ENCODE results near the gene KAZN. TPM values are rescaled to one million over a fixed set of nuclear protein-coding genes. Genes with fewer than 3 reads are reported as not detected.

Gene KAZN
- total RNA-seq, 2 donors from 2014 or later: 9.8 to 12.2 TPM

DNA sequence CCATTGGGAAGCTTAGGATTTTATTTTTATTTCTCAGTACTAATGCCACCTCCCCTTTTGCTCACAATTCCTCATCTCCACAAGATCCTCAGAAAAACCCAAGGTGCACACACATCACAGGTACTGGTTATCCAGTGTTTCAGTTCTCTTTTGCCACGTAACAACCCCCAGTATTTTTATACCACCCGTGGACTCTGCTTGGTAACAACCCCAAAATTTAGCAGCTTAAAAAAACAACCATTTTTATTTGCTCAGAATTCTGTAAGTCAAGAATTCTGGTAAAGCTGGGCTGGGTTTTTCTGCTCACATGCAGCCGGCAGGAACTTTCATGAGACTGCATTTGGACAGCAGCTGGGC lies 180.0 kb downstream of the KAZN start:
- no peak overlapping the region for H3K4me3 ChIP-seq
- TF ChIP-seq, protein P1, sequence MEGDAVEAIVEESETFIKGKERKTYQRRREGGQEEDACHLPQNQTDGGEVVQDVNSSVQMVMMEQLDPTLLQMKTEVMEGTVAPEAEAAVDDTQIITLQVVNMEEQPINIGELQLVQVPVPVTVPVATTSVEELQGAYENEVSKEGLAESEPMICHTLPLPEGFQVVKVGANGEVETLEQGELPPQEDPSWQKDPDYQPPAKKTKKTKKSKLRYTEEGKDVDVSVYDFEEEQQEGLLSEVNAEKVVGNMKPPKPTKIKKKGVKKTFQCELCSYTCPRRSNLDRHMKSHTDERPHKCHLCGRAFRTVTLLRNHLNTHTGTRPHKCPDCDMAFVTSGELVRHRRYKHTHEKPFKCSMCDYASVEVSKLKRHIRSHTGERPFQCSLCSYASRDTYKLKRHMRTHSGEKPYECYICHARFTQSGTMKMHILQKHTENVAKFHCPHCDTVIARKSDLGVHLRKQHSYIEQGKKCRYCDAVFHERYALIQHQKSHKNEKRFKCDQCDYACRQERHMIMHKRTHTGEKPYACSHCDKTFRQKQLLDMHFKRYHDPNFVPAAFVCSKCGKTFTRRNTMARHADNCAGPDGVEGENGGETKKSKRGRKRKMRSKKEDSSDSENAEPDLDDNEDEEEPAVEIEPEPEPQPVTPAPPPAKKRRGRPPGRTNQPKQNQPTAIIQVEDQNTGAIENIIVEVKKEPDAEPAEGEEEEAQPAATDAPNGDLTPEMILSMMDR (IDR thresholded peaks at IDR 0.05): no peak
- no peak overlapping the region for H3K9ac ChIP-seq (ENCODE audit: low read depth in 2 of 2, low read length in 2 of 2)
- no peaks in the 10 kb centered on the region for H3K9me3 ChIP-seq
- DNase-seq: no peak
- H3K4me1 ChIP-seq: no peaks in the 10 kb centered on the region
- no peaks in the 10 kb centered on the region for H3K27me3 ChIP-seq
- intact Hi-C loops (cut with DNase I): loop anchor here (5.0 kb wide), 2 partner anchors 249 to 269 kb away; no protein-coding TSS in a partner anchor
- H3K27ac ChIP-seq: no peak overlapping the region
- no peaks in the 10 kb centered on the region for H3K36me3 ChIP-seq

DNA sequence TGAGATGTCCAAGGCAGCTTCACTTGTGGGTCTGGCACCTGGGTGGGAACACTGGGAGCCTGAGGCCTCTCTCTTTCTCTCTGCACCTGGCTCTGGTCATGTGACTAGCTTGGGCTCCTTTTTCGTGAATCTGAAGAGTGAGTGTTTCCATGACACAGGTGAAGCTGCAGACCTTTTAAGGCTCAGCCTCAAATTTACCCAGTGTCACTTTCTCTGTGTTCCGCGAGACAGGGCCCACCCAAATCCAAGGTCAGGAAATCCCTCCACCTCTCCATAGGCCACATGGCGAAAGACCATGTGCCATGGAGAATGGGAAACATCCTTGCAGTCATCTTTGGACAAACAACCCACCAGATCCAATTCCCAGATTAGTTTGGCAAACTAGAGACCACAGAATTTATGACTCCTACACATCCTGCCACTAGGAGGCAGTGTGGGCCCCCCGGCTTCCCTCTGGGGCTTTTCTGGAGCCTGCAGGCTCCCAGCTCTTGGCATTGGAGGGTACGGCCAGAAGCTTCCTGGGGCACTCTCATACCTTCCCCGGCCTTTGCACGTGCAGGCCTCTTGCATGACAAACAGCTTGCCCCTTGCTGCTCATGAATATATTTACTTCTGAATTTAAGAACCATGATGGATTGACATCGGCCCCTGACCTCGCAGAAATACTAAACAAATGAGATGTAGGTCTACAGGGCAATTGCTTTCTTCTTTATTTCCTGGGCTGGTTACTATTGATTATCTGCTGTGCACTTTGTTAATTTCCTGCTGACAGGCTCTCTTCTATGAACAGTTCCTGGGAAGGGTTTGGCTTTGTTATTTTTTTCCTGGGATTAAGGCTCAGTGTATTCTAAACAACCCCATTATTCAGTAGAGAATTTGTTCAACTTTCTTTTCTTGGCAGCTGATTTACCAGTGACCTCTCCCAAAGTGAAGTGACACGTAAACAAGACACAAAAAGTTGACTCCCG lies 180.7 kb downstream of the KAZN start:
- TF ChIP-seq, protein P1 (IDR thresholded peaks at IDR 0.05): peak; percentile 64
- Histone ChIP-seq H3K36me3 (no peaks in the 10 kb centered on the region), H3K4me3 (no peak overlapping the region), H3K9me3 (no peaks in the 10 kb centered on the region), H3K4me1 (no peaks in the 10 kb centered on the region), H3K27me3 (no peaks in the 10 kb centered on the region), H3K27ac (no peak overlapping the region), H3K9ac (ENCODE audit: low read depth in 2 of 2, low read length in 2 of 2) (no peak overlapping the region)
- intact Hi-C loops (cut with DNase I): loop anchor here (5.0 kb wide), 2 partner anchors 248 to 268 kb away; no protein-coding TSS in a partner anchor
- DNase-seq: peak; percentile 48

DNA sequence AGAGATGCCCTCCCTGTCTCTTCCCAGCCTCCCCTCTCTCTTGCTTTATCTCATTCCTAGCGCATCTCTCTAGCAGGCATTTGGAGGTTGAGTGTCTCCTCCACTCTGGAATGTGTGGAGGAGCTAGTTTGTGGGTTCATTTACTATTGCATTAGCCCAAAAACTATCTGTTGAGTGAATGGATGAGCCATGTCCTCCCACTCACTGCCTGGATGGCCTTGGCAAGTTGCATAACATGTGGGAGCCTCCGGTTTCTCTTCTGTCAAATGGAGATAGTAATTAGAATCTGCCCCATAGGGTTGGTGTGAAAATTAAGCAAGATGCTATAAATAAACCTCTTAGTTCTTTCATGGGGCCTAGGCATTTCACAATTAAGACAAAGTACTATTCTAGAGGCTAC lies 181.8 kb downstream of the KAZN start:
- no peaks in the 10 kb centered on the region for H3K36me3 ChIP-seq
- intact Hi-C loops (cut with DNase I): no loop called here
- no peak for DNase-seq
- H3K27ac ChIP-seq: no peak overlapping the region
- no peaks in the 10 kb centered on the region for H3K4me1 ChIP-seq
- H3K27me3 ChIP-seq: no peaks in the 10 kb centered on the region
- no peaks in the 10 kb centered on the region for H3K9me3 ChIP-seq
- no peak overlapping the region for H3K4me3 ChIP-seq
- no peak overlapping the region for H3K9ac ChIP-seq (ENCODE audit: low read depth in 2 of 2, low read length in 2 of 2)
- TF ChIP-seq, protein P1 (IDR thresholded peaks at IDR 0.05): no peak

DNA sequence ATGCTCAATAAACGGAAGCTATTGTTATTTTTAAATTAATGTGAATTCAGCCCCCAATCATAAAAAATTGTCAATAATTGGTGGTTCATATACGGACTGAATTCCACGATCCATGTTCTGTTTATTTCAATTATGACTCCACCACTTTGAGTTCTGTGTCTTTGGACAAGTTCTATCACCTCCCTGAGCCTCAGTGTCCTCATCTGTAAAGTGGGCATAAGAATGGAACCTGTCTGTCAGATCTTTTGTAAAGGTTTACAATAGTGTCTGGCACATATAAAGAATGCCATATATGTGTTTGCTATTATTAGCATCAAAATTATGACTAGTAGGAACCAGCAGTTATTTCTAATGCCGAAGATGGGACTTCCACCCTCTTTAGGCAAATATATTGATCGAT lies 183.3 kb downstream of the KAZN start:
- DNase-seq: no peak
- no peaks in the 10 kb centered on the region for H3K27me3 ChIP-seq
- H3K27ac ChIP-seq: no peak overlapping the region
- H3K9ac ChIP-seq (ENCODE audit: low read depth in 2 of 2, low read length in 2 of 2): no peak overlapping the region
- no peaks in the 10 kb centered on the region for H3K9me3 ChIP-seq
- TF ChIP-seq, protein P1 (IDR thresholded peaks at IDR 0.05): no peak
- no peaks in the 10 kb centered on the region for H3K36me3 ChIP-seq
- no peaks in the 10 kb centered on the region for H3K4me1 ChIP-seq
- intact Hi-C loops (cut with DNase I): no loop called here
- no peak overlapping the region for H3K4me3 ChIP-seq

DNA sequence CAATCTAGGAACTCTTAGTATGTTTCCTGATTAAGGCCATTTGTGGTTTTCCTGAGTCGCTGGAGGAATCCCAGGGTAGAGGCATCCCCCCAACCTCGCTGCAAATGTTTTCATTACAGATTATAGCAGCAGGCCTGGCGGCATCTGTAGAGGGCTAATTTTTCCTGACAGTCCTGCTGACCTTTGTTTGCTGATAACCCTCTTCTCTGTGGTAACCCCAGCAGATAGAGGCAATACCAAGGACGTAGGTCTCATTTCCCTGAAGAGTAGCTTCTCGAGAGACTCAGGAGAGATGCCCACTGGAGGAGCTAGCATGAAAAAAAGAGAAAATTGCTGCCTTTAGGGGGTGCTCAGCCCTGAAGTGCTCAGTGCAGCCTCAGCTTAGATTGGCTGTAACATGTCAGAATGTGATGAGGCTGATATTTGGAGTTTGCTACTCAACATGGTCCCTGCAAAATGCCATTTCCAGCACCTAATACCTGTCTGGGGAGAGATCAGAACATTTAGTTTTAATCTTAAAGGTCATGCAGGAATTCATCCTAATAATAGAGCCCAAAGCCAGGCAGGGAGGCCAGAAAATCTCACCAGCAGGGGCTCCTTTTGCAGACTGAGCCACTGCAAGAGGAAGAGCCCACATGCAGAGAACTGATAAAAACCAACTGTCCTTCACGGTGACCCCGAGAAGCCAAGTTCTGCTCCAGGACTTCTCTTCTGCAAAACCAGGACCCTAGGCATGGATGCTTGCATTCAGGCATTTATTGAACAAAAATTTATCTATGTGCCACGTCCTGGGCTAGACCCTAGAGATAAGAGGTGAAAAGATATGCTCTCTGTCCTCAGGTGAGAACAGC lies 184.5 kb downstream of the KAZN start:
- intact Hi-C loops (cut with DNase I): no loop called here

More for the DNA sequence above, 184.5 kb downstream of the KAZN start:
- no peak for DNase-seq
- Histone ChIP-seq H3K9me3 (no peaks in the 10 kb centered on the region), H3K4me1 (no peaks in the 10 kb centered on the region), H3K27ac (no peak overlapping the region), H3K36me3 (no peaks in the 10 kb centered on the region), H3K9ac (ENCODE audit: low read depth in 2 of 2, low read length in 2 of 2) (no peak overlapping the region), H3K4me3 (no peak overlapping the region), H3K27me3 (no peaks in the 10 kb centered on the region)
- TF ChIP-seq, protein P1 (IDR thresholded peaks at IDR 0.05): no peak

Data from colonic mucosa (tissue), 4 donors.